AG04450 (cell line): Measurements from ENCODE around the gene TP53INP2. TPM values are rescaled to one million over a fixed set of nuclear protein-coding genes. Genes with fewer than 3 reads are reported as not detected.
"Not testable (repeated sequence)": the region's sequence is repeated elsewhere in the genome, so short reads cannot be mapped to it uniquely, and the experiment has no call there.

Source experiments
- CTCF ChIA-PET: fragments of 300-600, 350-600 bp; formaldehyde crosslinking; extraction: SDS; loops from one replicate; lab custom pipeline; 2022; ENCODE audit warnings: antibody characterized with exemption, inconsistent platforms; lab: Charles Lee
- POLR2A ChIA-PET: fragments of 350-600 bp; formaldehyde crosslinking; extraction: SDS; loops from one replicate; lab custom pipeline; 2021; ENCODE audit warnings: antibody characterized with exemption, inconsistent platforms; lab: Yijun Ruan, JAX
- DNase-seq: peaks from one replicate; pipeline ENCODE4 v3.0.0-alpha.2; 2011; ENCODE audit warnings: low read depth, low spot score
- H3K27ac ChIP-seq: one replicate; pipeline ENCODE4 v1.5.1; 2012; ENCODE audit warnings: low read depth, low read length, control low read depth
- H3K27me3 ChIP-seq: one replicate; pipeline ENCODE4 v1.6.0; 2012; ENCODE audit warnings: low read length; ENCODE audit not compliant: control insufficient read depth, insufficient read depth
- H3K4me3 ChIP-seq: 2 replicates; pipeline ENCODE4 v1.5.1; 2011; ENCODE audit warnings: mild to moderate bottlenecking, low read depth, low read length, control low read depth
- H3K9me3 ChIP-seq: 2 replicates; pipeline ENCODE4 v1.5.1; 2012; ENCODE audit warnings: low read length; ENCODE audit not compliant: control insufficient read depth, insufficient read depth
- polyA plus RNA-seq: library from polyadenylated mRNA; depleted of rRNA; stranded (reverse); fragments of >200 nt; gene quantifications from 2 replicates; pipeline ENCODE4 v1.2.3, GENCODE V29; 2011
- TF ChIP-seq, protein P1 (sequence below): IDR thresholded peaks from 2 replicates; pipeline ENCODE4 v1.5.1; 2011; ENCODE audit warnings: low read depth, low read length, control low read depth, inconsistent platforms

The TP53INP2 gene
- polyA plus RNA-seq, 1 experiment: 5.9 TPM

DNA sequence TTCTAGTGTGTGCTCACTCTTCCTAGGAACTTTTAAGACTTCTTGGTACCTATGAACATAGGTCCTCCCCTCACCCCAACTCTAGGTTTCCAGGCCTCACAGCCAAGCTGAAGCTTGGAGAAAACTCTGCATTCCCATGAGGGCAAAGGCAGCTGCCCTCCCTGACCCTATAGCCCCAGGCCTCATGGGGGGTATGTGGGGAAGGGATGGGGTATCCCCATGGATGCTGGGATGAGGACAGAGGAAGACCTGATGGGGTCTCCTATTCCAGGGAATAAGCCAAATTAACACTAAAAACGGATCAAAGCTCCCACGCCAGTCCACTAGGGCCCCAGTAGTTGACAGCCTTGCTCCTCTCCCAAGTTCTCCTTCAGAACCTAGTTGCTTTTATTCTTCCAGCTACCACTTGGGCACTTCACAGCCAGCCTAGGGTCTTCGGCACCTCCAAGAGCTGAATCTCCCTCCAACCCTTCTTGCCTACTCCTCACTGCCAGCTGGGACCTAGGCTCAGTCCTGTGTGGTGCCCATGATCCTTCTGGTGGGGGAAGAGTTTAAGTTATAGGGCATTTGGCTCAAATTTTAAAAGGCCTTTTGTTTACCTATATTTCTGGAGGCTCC lies 7.8 kb downstream of the TP53INP2 start:
- Histone ChIP-seq H3K4me3 (no peak overlapping the region), H3K27ac (no peak overlapping the region), H3K27me3 (no peaks in the 10 kb centered on the region), H3K9me3 (no peaks in the 10 kb centered on the region)
- POLR2A ChIA-PET: no interaction called here
- CTCF ChIA-PET: interaction anchor here (0.6 to 1.1 kb wide), 3 partner anchors 37 to 399 kb away, joined by 3 read pairs; no protein-coding TSS in a partner anchor
- no peak for DNase-seq
- TF ChIP-seq, protein P1, sequence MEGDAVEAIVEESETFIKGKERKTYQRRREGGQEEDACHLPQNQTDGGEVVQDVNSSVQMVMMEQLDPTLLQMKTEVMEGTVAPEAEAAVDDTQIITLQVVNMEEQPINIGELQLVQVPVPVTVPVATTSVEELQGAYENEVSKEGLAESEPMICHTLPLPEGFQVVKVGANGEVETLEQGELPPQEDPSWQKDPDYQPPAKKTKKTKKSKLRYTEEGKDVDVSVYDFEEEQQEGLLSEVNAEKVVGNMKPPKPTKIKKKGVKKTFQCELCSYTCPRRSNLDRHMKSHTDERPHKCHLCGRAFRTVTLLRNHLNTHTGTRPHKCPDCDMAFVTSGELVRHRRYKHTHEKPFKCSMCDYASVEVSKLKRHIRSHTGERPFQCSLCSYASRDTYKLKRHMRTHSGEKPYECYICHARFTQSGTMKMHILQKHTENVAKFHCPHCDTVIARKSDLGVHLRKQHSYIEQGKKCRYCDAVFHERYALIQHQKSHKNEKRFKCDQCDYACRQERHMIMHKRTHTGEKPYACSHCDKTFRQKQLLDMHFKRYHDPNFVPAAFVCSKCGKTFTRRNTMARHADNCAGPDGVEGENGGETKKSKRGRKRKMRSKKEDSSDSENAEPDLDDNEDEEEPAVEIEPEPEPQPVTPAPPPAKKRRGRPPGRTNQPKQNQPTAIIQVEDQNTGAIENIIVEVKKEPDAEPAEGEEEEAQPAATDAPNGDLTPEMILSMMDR: no peak

- no peak for DNase-seq
- H3K4me3 ChIP-seq: no peak overlapping the region
- H3K27ac ChIP-seq: peak overlapping the region; percentile 72
These were observed 8.5 kb downstream of the TP53INP2 start for GRCh38 chr20:34712525-34713192.

GRCh38 chr20:34713194-34713943 lies 9.2 kb downstream of the TP53INP2 start:
- Histone ChIP-seq H3K27me3 (no peaks in the 10 kb centered on the region), H3K4me3 (no peak overlapping the region), H3K9me3 (no peaks in the 10 kb centered on the region), H3K27ac (peak overlapping the region; percentile 72)
- DNase-seq: peak; percentile 97
- ChIA-PET CTCF (interaction anchor here (1.1 to 1.8 kb wide), 3 partner anchors 57 to 400 kb away, joined by 3 to 6 read pairs (median 4); no protein-coding TSS in a partner anchor), POLR2A (interaction anchor here (0.6 to 1.2 kb wide), 5 partner anchors 9 to 155 kb away, joined by 3 to 4 read pairs (median 3); partner anchors contain the start of gene TP53INP2)
- TF ChIP-seq, protein P1: no peak

More at GRCh38 chr20:34712525-34713192, 8.5 kb downstream of the TP53INP2 start:
- Histone ChIP-seq H3K9me3 (no peaks in the 10 kb centered on the region), H3K27me3 (no peaks in the 10 kb centered on the region)
- ChIA-PET CTCF (interaction anchor here (0.6 to 1.2 kb wide), 3 partner anchors 37 to 400 kb away, joined by 3 to 4 read pairs (median 3); no protein-coding TSS in a partner anchor), POLR2A (interaction anchor here (0.7 to 1.2 kb wide), 4 partner anchors 9 to 155 kb away, joined by 3 to 4 read pairs (median 4); partner anchors contain the start of gene TP53INP2)
- TF ChIP-seq, protein P1: no peak

DNA sequence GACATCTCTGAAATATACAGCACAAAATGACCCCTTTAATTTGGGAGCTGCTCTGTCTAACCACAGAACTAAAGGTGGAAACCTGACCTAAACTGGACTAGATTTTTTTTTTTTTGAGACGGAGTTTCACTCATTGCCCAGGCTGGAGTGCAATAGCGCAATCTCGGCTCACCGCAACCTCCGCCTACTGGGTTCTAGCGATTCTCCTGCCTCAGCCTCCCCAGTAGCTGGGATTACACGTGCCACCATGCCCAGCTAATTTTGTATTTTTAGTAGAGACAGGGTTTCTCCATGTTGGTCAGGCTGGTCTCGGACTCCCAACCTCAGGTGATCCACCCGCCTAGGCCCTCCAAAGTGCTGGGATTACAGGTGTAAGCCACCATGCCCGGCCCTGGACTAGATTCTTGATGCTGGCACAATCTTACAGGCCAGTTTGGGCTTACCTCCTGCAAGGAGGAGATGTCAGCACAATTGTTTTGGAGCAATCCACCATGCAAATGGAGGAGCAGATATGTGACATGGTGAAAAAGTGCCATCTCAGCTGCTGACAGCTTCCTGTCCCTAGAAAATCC lies 9.9 kb downstream of the TP53INP2 start:
- ChIA-PET POLR2A (interaction anchor here (0.6 to 1.2 kb wide), 3 partner anchors 18 to 70 kb away, joined by 3 to 4 read pairs (median 3); no protein-coding TSS in a partner anchor), CTCF (interaction anchor here (0.8 to 1.8 kb wide), 3 partner anchors 56 to 401 kb away, joined by 3 to 6 read pairs (median 4); no protein-coding TSS in a partner anchor)
- H3K27ac ChIP-seq: peak overlapping the region; percentile 72
- H3K9me3 ChIP-seq, H3K4me3 ChIP-seq, DNase-seq, H3K27me3 ChIP-seq: not testable (repeated sequence)

- TF ChIP-seq, protein P1: no peak
- H3K27ac ChIP-seq: no peak overlapping the region
- CTCF ChIA-PET: no interaction called here
These were observed 11.2 kb downstream of the TP53INP2 start for GRCh38 chr20:34715384-34715783.

More at GRCh38 chr20:34715384-34715783, 11.2 kb downstream of the TP53INP2 start:
- H3K9me3 ChIP-seq: no peaks in the 10 kb centered on the region
- POLR2A ChIA-PET: interaction anchor here (0.6 kb wide), 1 partner anchor 9 kb away, joined by 3 read pairs; no protein-coding TSS in a partner anchor
- DNase-seq: no peak
- H3K4me3 ChIP-seq: no peak overlapping the region
- no peaks in the 10 kb centered on the region for H3K27me3 ChIP-seq
